ENCODE measurements around the gene PLOD3. TPM values are rescaled to one million over a fixed set of nuclear protein-coding genes. Genes with fewer than 3 reads are reported as not detected.

PLOD3 gene
- total and polyA plus RNA-seq, 9 of the 15 experiments (the other 6 are each of a cell fraction or from before 2014, with no cell fraction given): 2.8 to 101 (median 30.9) TPM

GRCh38 chr7:101162551-101163278, 54.7 kb downstream of the PLOD3 start (continued):
- TF ChIP-seq MNT (conservative IDR thresholded peaks at IDR 0.05) (peak; percentile 22 to 64; a peak in 2 of 4 replicates), HMGXB4 (CRISPR knock-in tag; IDR thresholded peaks at IDR 0.05) (no peak), STAT5B (CRISPR knock-in tag; IDR thresholded peaks at IDR 0.05) (no peak), ADNP (tag; IDR thresholded peaks at IDR 0.05) (no peak), ZFPM2 (CRISPR knock-in tag; IDR thresholded peaks at IDR 0.05) (no peak), CHCHD3 (CRISPR knock-in tag; IDR thresholded peaks at IDR 0.05) (no peak), ZNF384 (IDR thresholded peaks at IDR 0.05; ENCODE audit: low read depth, low read length) (no peak), TSHZ1 (CRISPR knock-in tag; IDR thresholded peaks at IDR 0.05) (no peak), CTCF (IDR thresholded peaks at IDR 0.05 in 2 of 3, conservative IDR thresholded peaks at IDR 0.05 in 1 of 3; ENCODE audit: insufficient read depth in 2 of 3, low read depth in 1 of 3, low read length in 3 of 3) (peak in 1 of 3 experiments; percentile 16; a peak in 1 of 6 replicates), ZNF23 (CRISPR knock-in tag; IDR thresholded peaks at IDR 0.05) (no peak), ZHX1 (conservative IDR thresholded peaks at IDR 0.05; ENCODE audit: low read length) (no peak), HDAC2 (IDR thresholded peaks at IDR 0.05) (no peak), BCL6 (CRISPR knock-in tag; IDR thresholded peaks at IDR 0.05) (no peak), HMBOX1 (IDR thresholded peaks at IDR 0.05) (no peak)

Measured in K562 (cell line).